ENCODE data around the gene CRYBA1.
A peak's percentile ranks its signal among the peaks of the same experiment; 100 is the strongest.

CRYBA1 gene

DNA sequence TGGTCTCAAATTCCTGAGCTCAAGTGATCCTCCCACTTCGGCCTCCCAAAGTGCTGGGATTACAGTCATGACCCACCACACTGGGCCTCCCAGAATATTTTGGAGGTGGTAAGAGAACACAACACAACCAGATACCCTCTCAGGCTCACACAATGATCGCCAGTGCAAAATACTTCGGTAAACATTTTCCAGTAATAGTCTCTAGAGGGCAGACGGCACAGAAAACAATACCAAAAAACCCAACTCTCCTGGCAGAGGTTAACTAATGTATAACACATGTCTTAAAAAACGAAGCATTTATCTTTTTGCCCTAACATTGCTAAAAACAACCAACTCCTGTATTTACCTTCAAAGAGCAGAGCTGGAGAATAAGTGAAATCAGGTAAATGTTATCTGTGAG, 36.8 kb downstream of the CRYBA1 start:
- DNase-seq (ENCODE audit: low read depth): no peak

DNA sequence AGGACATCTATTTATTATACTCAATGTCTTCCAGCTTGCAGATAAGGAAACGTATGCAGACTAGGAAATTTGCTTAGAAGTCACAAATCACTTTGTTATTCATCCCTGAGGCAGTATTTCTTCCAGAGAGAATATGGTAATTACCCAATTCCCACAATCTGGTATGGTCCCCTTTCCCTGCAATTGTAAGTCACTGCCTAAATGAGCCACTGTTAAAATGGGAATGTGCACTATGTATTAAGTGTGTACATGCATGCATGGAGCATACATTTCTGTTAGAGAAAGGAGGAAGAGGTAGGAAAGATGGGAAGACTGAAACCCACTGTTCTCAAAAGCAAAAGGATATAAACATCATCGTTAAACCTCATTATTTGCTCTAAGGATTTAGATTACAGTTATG, 37.3 kb downstream of the CRYBA1 start:
- DNase-seq (ENCODE audit: low read depth): no peak

DNA sequence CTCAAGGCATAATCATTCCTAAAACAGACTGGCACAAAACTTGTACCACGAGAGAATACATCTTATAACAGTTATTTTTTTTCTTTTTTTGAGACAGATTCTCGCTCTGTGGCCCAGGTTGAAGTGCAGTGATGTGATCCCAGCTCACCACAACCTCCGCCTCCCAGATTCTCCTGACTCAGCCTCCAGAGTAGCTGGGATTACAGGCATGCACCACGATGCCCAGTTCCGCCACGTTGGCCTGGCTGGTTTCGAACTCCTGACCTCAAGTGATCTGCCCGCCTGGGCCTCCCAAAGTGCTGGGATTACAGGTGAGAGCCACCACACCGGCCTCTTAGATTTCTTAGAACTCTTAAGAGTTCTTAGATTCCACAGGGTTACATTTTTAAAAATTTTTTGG, 43.2 kb downstream of the CRYBA1 start:
- DNase-seq (ENCODE audit: low read depth): no peak

DNA sequence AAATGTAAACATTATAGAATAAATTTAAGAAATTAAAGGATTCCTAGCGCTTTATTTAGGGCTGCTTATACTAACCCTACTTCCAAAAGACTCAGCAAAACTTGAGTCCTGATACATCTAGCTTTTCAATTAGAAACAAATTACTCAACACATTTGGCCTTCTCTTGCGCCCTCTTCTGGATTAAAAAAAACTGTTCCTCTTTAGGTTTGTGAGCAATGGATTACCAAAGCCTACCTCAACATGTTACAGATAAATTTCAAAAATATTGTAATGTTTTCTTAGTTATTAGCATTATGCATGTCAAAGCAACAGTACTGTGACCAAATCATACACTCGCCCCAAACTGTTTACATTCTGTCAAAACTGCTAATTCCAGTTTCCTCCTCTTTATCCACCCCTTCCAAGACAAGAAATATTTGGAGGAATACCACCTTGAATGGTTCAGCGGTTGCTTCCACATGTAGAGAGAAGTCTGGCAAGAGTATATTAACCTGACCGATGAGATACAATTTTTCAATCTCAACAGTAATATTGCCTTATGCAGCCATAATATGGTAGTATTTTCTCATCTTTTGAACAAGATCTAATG, 44.6 kb downstream of the CRYBA1 start:
- DNase-seq (ENCODE audit: low read depth): peak; percentile 72

DNA sequence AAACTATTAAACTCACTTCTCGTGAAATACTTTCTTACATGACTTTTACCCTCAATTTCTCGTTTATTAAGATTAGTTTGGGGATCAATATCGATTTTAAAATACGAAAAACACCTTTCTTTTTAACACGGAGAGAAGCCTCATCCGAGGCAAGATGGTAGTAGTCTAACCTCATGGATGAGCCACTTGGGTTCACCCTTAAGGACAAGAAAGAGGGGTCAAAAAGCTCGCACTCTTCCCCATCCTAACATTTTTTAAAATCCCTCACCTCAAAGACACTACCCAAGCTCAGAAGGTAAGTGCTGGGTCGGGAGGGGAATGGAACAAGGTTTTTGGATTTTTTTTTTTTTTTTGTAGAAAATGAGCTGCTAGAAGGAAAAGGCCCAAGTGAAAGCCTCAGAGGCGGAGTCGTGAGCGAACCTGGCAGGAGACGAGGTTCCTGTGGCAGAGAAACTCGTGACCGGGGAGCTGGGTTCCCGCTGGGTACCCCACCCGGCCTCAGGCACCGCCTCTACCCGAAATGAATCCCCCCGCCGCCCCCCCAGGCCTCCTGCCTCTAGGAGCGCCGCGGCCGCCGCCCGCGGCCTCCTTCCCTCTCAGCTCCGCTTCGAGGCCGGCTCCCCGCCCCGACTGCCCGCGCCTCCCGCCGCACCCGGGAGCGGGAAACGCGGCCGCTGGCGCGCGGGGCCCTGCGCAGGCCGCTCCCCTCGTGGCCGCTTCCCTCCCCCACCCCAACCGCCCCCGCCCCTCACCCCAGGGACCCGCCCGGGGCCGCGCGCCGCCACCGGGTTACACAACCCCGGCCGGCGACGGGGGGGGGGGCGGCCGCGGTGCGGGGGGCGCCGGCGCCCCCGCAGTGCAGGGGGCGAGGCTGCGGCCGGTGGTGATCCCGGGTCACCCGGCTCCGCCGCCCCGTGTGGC, 45.7 kb downstream of the CRYBA1 start:
- peak; percentile 33 for DNase-seq (ENCODE audit: low read depth)

DNA sequence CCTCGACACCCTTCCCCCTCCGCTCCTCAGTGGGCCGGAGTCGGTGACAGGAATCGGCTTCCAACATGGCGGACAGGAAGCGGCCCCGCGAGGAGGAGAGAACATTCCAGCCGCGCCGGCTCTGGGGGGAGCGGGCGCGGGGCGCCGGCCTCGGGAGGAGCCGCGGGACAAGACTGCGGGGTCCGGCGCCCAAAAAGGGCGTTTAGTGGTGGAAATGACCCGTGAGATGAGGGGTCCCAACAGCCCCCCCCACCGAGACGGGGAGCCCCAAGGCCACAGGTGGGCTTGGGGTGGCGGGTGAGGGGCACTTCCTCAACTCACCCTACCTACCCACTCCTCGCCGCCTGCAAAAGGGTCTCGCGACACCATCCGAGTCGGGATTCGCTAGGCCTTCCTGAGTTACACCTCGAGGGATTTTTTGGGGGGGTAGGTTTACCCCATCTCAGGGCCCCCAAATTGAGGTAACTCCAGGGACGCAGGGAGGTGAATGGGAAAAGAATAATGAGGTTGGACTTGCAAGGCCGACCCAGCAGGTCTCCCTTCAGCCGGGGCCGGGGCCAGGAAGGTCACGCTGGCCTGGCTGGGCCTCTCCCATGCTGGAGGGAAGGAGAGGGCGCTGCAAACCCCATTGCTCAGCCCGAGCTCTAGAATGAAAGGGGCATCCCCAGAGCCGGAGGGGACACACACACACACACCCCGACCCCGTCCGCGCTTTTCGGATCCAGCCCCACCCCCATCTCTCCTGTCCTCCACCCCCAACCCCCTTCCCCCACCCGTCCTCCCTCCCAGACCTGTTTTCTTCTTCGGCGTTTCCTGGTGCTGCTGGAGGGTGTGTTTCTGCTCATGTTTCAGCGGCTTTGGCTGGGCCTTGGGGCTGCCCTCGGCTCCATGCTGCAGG, 46.6 kb downstream of the CRYBA1 start:
- DNase-seq (ENCODE audit: low read depth): peak; percentile 45

DNA sequence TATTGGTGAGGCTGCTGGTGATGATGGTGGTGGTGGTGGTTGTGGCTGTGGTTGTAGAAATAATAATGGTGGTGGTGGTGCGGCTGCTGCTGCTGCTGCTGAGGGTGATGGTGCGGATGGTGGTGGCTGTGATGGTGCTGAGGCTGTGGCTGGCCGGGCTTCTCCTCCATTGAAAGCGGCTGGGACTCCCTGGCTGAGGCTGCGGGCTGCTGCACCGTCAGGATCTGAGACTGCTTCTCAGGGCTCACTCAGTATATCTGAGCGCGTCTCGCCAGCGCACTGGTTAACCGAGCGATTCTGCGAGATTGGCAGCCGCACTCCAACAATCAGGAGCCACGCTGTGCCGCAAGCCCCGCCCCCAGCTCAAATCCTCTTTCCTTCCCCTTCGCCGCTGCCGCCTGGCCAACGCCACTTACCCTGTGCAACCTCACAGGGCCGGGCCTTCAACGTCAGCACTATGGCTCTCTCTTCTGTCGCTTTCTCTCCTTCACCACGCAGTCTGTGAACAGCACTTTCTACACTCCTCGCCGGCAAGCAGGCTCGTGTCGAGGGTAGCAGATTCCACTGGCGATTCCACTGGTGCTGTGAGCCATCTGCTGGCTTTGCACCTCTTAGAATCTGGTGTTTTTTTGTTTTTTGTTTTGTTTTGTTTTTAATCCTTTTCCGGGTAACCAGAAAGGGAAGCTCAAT, 47.4 kb downstream of the CRYBA1 start, which contains the start of gene NUFIP2:
NUFIP2 (minus strand) TSS at position 259 of the 690 bp plus-strand sequence; CDS start at position 170, 89 bp downstream.
- DNase-seq (ENCODE audit: low read depth): peak; percentile 98

DNA sequence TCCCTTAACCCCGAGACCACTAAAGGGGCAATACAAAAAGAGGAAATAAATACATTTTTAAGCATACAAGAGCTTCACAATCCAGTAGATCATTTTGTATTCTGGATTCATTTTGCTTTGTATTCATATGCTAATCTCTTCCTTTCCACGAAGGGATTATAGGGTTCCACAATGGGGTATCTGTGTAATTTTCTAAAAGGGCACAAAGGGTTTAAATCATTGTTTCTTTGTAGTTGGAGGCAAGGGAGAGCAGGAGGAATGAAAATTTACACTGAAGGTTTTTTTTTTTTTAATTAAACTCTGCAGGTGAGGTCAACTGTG, 47.9 kb downstream of the CRYBA1 start:
- DNase-seq (ENCODE audit: low read depth): no peak

DNA sequence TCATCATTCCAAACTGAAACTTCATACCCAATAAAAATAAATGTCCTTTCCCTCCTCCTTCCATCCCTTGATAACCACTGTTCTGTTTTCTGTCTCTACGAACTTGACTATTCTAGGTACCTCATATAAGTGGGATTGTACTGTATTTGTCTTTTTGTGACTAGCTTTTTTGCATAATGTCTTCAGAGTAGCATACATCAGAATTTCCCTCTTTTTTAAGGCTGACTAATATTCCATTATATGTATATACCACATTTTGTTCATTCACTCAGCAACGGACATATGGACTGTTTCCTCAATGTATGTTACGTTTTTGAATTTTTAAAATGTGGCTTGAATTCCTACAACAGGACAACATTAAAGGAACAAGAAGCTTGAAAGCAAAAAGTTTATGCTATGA, 48.8 kb downstream of the CRYBA1 start:
- DNase-seq (ENCODE audit: low read depth): no peak

DNA sequence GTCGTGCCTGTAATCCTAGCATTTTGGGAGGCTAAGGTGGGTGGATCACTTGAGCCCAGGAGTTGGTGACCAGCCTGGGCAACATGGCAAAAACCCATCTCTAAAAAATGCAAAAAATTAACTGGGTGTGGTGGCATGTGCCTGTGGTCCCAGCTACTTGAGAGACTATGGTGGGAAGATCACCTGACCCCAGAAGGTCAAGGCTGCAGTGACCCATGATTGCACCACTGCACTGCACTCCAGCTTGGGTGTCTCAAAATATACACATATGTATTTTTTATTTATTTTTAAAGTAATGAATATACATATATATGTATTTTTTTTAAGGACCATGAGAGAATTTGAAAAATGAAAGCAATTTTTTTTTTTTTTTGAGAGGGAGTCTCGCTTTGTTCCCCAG, 52.4 kb downstream of the CRYBA1 start:
- no peak for DNase-seq (ENCODE audit: low read depth)

DNA sequence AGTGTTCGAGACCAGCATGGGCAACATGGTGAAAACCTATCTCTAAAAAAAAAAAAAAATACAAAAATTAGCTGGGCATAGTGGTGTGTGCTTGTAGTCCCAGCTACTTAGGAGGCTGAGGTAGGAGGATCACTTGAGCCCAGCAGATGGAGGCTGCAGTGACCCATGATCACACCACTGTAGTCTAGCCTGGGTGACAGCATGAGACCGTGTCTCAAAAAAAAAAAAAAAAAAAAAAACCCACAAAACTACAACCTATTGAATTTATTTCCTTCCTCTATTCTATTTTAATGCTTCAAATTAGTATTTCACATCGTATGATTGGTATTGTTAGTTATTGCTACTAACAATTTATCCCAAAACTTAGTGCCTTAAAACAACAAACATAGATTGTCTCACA, 56.7 kb downstream of the CRYBA1 start:
- no peak for DNase-seq (ENCODE audit: low read depth)

Data from iris pigment epithelial cell (primary cell).